HG03280 (cell line): ENCODE measurements around the gene SLIT2.

Source experiments
- ATAC-seq: cut with Tn5 transposase; IDR thresholded peaks from one replicate; pipeline ENCODE4 v1.9.1; 2021; ENCODE audit warnings: mild to moderate bottlenecking, moderate library complexity; ENCODE audit not compliant: unreplicated experiment

SLIT2 gene

GRCh38 chr4:20265726-20266125 lies 14.0 kb downstream of the SLIT2 start:
- ATAC-seq = no peak

- ATAC-seq = no peak
These were observed 14.7 kb downstream of the SLIT2 start for GRCh38 chr4:20266215-20267082.

GRCh38 chr4:20268028-20268427 lies 16.3 kb downstream of the SLIT2 start:
- no peak for ATAC-seq

- no peak for ATAC-seq
These were observed 17.6 kb downstream of the SLIT2 start for GRCh38 chr4:20269320-20269719.

- no peak for ATAC-seq
These were observed 20.2 kb downstream of the SLIT2 start for GRCh38 chr4:20271950-20272349.

GRCh38 chr4:20272411-20272872 lies 20.7 kb downstream of the SLIT2 start:
- no peak for ATAC-seq

GRCh38 chr4:20273793-20274192 lies 22.1 kb downstream of the SLIT2 start:
- no peak for ATAC-seq

- no peak for ATAC-seq
These were observed 25.1 kb downstream of the SLIT2 start for GRCh38 chr4:20276848-20277247.

- ATAC-seq = no peak
These were observed 26.5 kb downstream of the SLIT2 start for GRCh38 chr4:20278195-20278594.

- no peak for ATAC-seq
These were observed 27.7 kb downstream of the SLIT2 start for GRCh38 chr4:20279381-20279780.

- ATAC-seq = no peak
These were observed 29.7 kb downstream of the SLIT2 start for GRCh38 chr4:20281453-20281852.

- ATAC-seq = no peak
These were observed 31.3 kb downstream of the SLIT2 start for GRCh38 chr4:20283039-20283438.

GRCh38 chr4:20284990-20285389 lies 33.3 kb downstream of the SLIT2 start:
- ATAC-seq = no peak

- ATAC-seq = no peak
These were observed 35.5 kb downstream of the SLIT2 start for GRCh38 chr4:20287246-20287645.

- ATAC-seq = no peak
These were observed 36.4 kb downstream of the SLIT2 start for GRCh38 chr4:20288047-20288650.

GRCh38 chr4:20288846-20289512 lies 37.3 kb downstream of the SLIT2 start:
- ATAC-seq = no peak

GRCh38 chr4:20289782-20290181 lies 38.1 kb downstream of the SLIT2 start:
- no peak for ATAC-seq

- no peak for ATAC-seq
These were observed 41.0 kb downstream of the SLIT2 start for GRCh38 chr4:20292739-20293138.

GRCh38 chr4:20297261-20297660 lies 45.6 kb downstream of the SLIT2 start:
- ATAC-seq = no peak

- ATAC-seq = no peak
These were observed 46.1 kb downstream of the SLIT2 start for GRCh38 chr4:20297783-20298182.

GRCh38 chr4:20298455-20298854 lies 46.8 kb downstream of the SLIT2 start:
- no peak for ATAC-seq

GRCh38 chr4:20298986-20299385 lies 47.3 kb downstream of the SLIT2 start:
- ATAC-seq = no peak
